HEK293 (cell line): ENCODE results near the gene DUSP18.

Source experiments
- CTCF ChIA-PET: fragments of 350-600 bp; formaldehyde crosslinking; extraction: SDS; loops from one replicate; lab custom pipeline; 2021; ENCODE audit warnings: antibody characterized with exemption; lab: Yijun Ruan, JAX
- POLR2A ChIA-PET: fragments of 300-600 bp; formaldehyde crosslinking; extraction: SDS; loops from one replicate; lab custom pipeline; 2020; ENCODE audit warnings: antibody characterized with exemption, inconsistent platforms; lab: Yijun Ruan, JAX
- H3K27ac ChIP-seq: fragments of 200-500 bp; sonication (Bioruptor generic); 2 replicates; pipeline ENCODE4 v1.5.1; 2014; ENCODE audit warnings: low read depth, low read length, control low read depth, inconsistent platforms; ENCODE audit errors: extremely low read depth
- H3K36me3 ChIP-seq, 2 experiments: fragments of 200-500 bp in 1 of 2; sonication (Bioruptor generic) in 1 of 2; 1 replicate in 1 of 2; 2 replicates in 1 of 2; pipeline ENCODE4 v1.5.1; 2014 to 2017; ENCODE audit warnings: inconsistent platforms in 2 of 2, low read length in 2 of 2; ENCODE audit not compliant: control insufficient read depth in 2 of 2, insufficient read depth in 1 of 2
- H3K4me1 ChIP-seq: fragments of 200-500 bp; sonication (Bioruptor generic); 2 replicates; pipeline ENCODE4 v1.5.1; 2014; ENCODE audit warnings: mild to moderate bottlenecking, low read length, inconsistent platforms; ENCODE audit not compliant: control insufficient read depth, insufficient read depth
- H3K4me3 ChIP-seq: 2 replicates; pipeline ENCODE4 v1.5.1; 2011; ENCODE audit warnings: low read depth, mild to moderate bottlenecking, control low read depth, low read length, moderate library complexity
- H3K9me3 ChIP-seq: fragments of 200-500 bp; sonication (Bioruptor generic); 2 replicates; pipeline ENCODE4 v1.5.1; 2014; ENCODE audit warnings: low read depth, low read length, inconsistent platforms; ENCODE audit not compliant: control insufficient read depth, insufficient read depth
- BCL11B ChIP-seq: fragments of 450-650 bp; formaldehyde crosslinking; IDR thresholded peaks from 2 replicates; pipeline ENCODE4 v1.5.1; 2016; ENCODE audit warnings: low read depth, missing biosample characterization, missing genetic modification characterization
- GLIS2 ChIP-seq: fragments of 450-650 bp; formaldehyde crosslinking; IDR thresholded peaks from 2 replicates; pipeline ENCODE4 v1.5.1; 2016; ENCODE audit warnings: missing biosample characterization, missing genetic modification characterization
- HIC1 ChIP-seq: fragments of 450-650 bp; formaldehyde crosslinking; IDR thresholded peaks from 2 replicates; pipeline ENCODE4 v1.5.1; 2016; ENCODE audit warnings: missing biosample characterization, missing genetic modification characterization
- HOXA7 ChIP-seq: sonication (generic); formaldehyde crosslinking; IDR thresholded peaks from 2 replicates; pipeline ENCODE4 v1.8.1; 2022; ENCODE audit warnings: missing genetic modification reagents, borderline replicate concordance
- MYNN ChIP-seq: fragments of 450-650 bp; formaldehyde crosslinking; IDR thresholded peaks from 2 replicates; pipeline ENCODE4 v1.5.1; 2016; ENCODE audit warnings: missing biosample characterization, missing genetic modification characterization, borderline replicate concordance
- MZF1 ChIP-seq: fragments of 450-650 bp; formaldehyde crosslinking; IDR thresholded peaks from 2 replicates; pipeline ENCODE4 v1.5.1; 2017; ENCODE audit warnings: missing biosample characterization, missing genetic modification characterization, borderline replicate concordance
- SALL2 ChIP-seq: fragments of 450-650 bp; formaldehyde crosslinking; IDR thresholded peaks from 2 replicates; pipeline ENCODE4 v1.5.0; 2017; ENCODE audit warnings: missing biosample characterization, mild to moderate bottlenecking, missing genetic modification characterization, borderline replicate concordance
- ZBTB20 ChIP-seq: fragments of 450-650 bp; formaldehyde crosslinking; IDR thresholded peaks from 2 replicates; pipeline ENCODE4 v1.5.1; 2016; ENCODE audit warnings: missing biosample characterization, missing genetic modification characterization
- ZFP41 ChIP-seq: fragments of 450-650 bp; formaldehyde crosslinking; IDR thresholded peaks from 2 replicates; pipeline ENCODE4 v1.5.1; 2016; ENCODE audit warnings: missing biosample characterization, missing genetic modification characterization, borderline replicate concordance
- ZNF121 ChIP-seq: fragments of 450-650 bp; formaldehyde crosslinking; IDR thresholded peaks from 2 replicates; pipeline ENCODE4 v1.5.1; 2016; ENCODE audit warnings: missing biosample characterization, missing genetic modification characterization
- ZNF146 ChIP-seq: fragments of 450-650 bp; formaldehyde crosslinking; IDR thresholded peaks from 2 replicates; pipeline ENCODE4 v1.5.1; 2016; ENCODE audit warnings: missing biosample characterization, missing genetic modification characterization
- ZNF155 ChIP-seq: fragments of 450-650 bp; formaldehyde crosslinking; IDR thresholded peaks from 2 replicates; pipeline ENCODE4 v1.5.1; 2016; ENCODE audit warnings: missing biosample characterization, missing genetic modification characterization
- ZNF157 ChIP-seq: fragments of 450-650 bp; formaldehyde crosslinking; IDR thresholded peaks from 2 replicates; pipeline ENCODE4 v1.5.1; 2016; ENCODE audit warnings: missing biosample characterization, missing genetic modification characterization
- ZNF202 ChIP-seq: fragments of 450-650 bp; formaldehyde crosslinking; IDR thresholded peaks from 2 replicates; pipeline ENCODE4 v1.5.1; 2016; ENCODE audit warnings: missing biosample characterization, missing genetic modification characterization, borderline replicate concordance
- ZNF335 ChIP-seq: fragments of 450-650 bp; formaldehyde crosslinking; conservative IDR thresholded peaks from 2 replicates; pipeline ENCODE4 v1.5.1; 2016; ENCODE audit warnings: missing biosample characterization, missing genetic modification characterization
- ZNF341 ChIP-seq: fragments of 450-650 bp; formaldehyde crosslinking; IDR thresholded peaks from 2 replicates; pipeline ENCODE4; 2016; ENCODE audit warnings: low read depth, missing biosample characterization, missing genetic modification characterization
- ZNF354C ChIP-seq: fragments of 450-650 bp; formaldehyde crosslinking; IDR thresholded peaks from 2 replicates; pipeline ENCODE4 v1.5.1; 2016; ENCODE audit warnings: missing biosample characterization, missing genetic modification characterization, low read depth, borderline replicate concordance
- ZNF366 ChIP-seq: fragments of 450-650 bp; formaldehyde crosslinking; conservative IDR thresholded peaks from 2 replicates; pipeline ENCODE4 v1.5.1; 2016; ENCODE audit warnings: missing biosample characterization, missing genetic modification characterization
- ZNF426 ChIP-seq: fragments of 450-650 bp; formaldehyde crosslinking; IDR thresholded peaks from 2 replicates; pipeline ENCODE4 v1.5.1; 2017; ENCODE audit warnings: missing biosample characterization, missing genetic modification characterization, mild to moderate bottlenecking, inconsistent platforms, moderate library complexity
- ZNF473 ChIP-seq: fragments of 450-650 bp; formaldehyde crosslinking; IDR thresholded peaks from 2 replicates; pipeline ENCODE4 v1.5.1; 2017; ENCODE audit warnings: missing biosample characterization, missing genetic modification characterization
- ZNF501 ChIP-seq: fragments of 450-650 bp; formaldehyde crosslinking; IDR thresholded peaks from 2 replicates; pipeline ENCODE4 v1.5.1; 2016; ENCODE audit warnings: missing biosample characterization, missing genetic modification characterization
- ZNF514 ChIP-seq: fragments of 450-650 bp; formaldehyde crosslinking; IDR thresholded peaks from 2 replicates; pipeline ENCODE4 v1.5.1; 2016; ENCODE audit warnings: missing biosample characterization, missing genetic modification characterization
- ZNF555 ChIP-seq: fragments of 450-650 bp; formaldehyde crosslinking; conservative IDR thresholded peaks from 2 replicates; pipeline ENCODE4 v1.5.1; 2017; ENCODE audit warnings: missing biosample characterization, mild to moderate bottlenecking, missing genetic modification characterization, inconsistent platforms
- ZNF560 ChIP-seq: fragments of 450-650 bp; formaldehyde crosslinking; IDR thresholded peaks from 2 replicates; pipeline ENCODE4 v1.5.1; 2017; ENCODE audit warnings: missing biosample characterization, missing genetic modification characterization, borderline replicate concordance
- ZNF585B ChIP-seq: fragments of 450-650 bp; formaldehyde crosslinking; IDR thresholded peaks from 2 replicates; pipeline ENCODE4 v1.5.1; 2016; ENCODE audit warnings: missing biosample characterization, missing genetic modification characterization
- ZNF639 ChIP-seq: fragments of 450-650 bp; formaldehyde crosslinking; IDR thresholded peaks from 2 replicates; pipeline ENCODE4 v1.5.1; 2016; ENCODE audit warnings: missing biosample characterization, missing genetic modification characterization
- ZSCAN30 ChIP-seq: fragments of 450-650 bp; IDR thresholded peaks from 2 replicates; pipeline ENCODE4 v1.5.1; 2018; ENCODE audit warnings: missing biosample characterization, mild to moderate bottlenecking, missing genetic modification characterization, moderate library complexity
- ZXDB ChIP-seq: fragments of 450-650 bp; formaldehyde crosslinking; IDR thresholded peaks from 2 replicates; pipeline ENCODE4 v1.5.1; 2016; ENCODE audit warnings: missing biosample characterization, missing genetic modification characterization
- TF ChIP-seq, protein P1 (sequence below): fragments of 450-650 bp; formaldehyde crosslinking; IDR thresholded peaks from 2 replicates; pipeline ENCODE4 v1.5.1; 2017; ENCODE audit warnings: missing biosample characterization, missing genetic modification characterization

Gene DUSP18

GRCh38 chr22:30695871-30696655 is 28.4 kb upstream of the DUSP18 start:
- POLR2A ChIA-PET: interaction anchor here (0.6 kb wide), 1 partner anchor 686 kb away, joined by 3 read pairs; no protein-coding TSS in a partner anchor
- H3K4me3 ChIP-seq: no peak overlapping the region
- H3K36me3 ChIP-seq: no peaks in the 10 kb centered on the region
- CTCF ChIA-PET: interaction anchor here (0.7 to 1.2 kb wide), 4 partner anchors 59 to 224 kb away, joined by 4 to 7 read pairs (median 4); no protein-coding TSS in a partner anchor
- no peak overlapping the region for H3K27ac ChIP-seq
- TF ChIP-seq ZSCAN30 (tag by site-specific recombination) (no peak), MYNN (no peak), ZNF202 (tag by site-specific recombination) (no peak), ZNF555 (no peak), ZNF335 (peak; percentile 40), ZNF341 (tag by site-specific recombination) (peak; percentile 51), ZNF585B (tag by site-specific recombination) (no peak), ZNF501 (tag by site-specific recombination) (no peak), MZF1 (tag by site-specific recombination) (no peak), HOXA7 (CRISPR knock-in tag) (no peak), ZFP41 (tag by site-specific recombination) (no peak), ZNF155 (tag by site-specific recombination) (no peak), ZNF157 (tag by site-specific recombination) (no peak), ZBTB20 (no peak)
- TF ChIP-seq, protein P1, sequence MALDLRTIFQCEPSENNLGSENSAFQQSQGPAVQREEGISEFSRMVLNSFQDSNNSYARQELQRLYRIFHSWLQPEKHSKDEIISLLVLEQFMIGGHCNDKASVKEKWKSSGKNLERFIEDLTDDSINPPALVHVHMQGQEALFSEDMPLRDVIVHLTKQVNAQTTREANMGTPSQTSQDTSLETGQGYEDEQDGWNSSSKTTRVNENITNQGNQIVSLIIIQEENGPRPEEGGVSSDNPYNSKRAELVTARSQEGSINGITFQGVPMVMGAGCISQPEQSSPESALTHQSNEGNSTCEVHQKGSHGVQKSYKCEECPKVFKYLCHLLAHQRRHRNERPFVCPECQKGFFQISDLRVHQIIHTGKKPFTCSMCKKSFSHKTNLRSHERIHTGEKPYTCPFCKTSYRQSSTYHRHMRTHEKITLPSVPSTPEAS (tag by site-specific recombination): no peak
- TF ChIP-seq, all 188 proteins: peak for 2
- peaks cover 4% of the 10 kb centered on the region; the same call in 1 of the 2 replicates for H3K4me1 ChIP-seq
- H3K9me3 ChIP-seq: no peaks in the 10 kb centered on the region

DNA sequence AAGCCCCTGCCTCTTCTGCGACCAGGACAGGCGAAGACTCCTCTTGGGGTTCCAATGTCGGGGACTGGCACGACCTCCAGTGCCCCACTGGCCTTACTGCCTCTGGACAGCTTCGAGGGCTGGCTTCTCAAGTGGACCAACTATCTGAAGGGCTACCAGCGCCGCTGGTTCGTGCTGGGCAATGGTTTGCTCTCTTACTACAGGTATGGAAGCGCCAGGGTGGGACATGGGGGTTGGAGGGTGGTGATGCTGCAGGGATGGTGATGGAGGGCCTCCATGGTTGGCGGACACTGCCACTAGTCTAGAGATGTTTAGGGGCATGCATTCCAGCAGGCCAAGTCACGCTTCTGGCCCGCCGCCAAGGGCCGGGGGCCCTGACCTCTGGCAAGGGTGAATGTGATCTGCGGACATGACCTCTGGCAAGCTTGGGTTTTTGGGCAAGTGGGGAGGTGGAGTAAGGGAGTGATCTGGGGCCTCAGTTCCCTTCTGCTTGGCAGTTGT is 27.7 kb upstream of the DUSP18 start:
- Histone ChIP-seq H3K36me3 (no peaks in the 10 kb centered on the region), H3K4me3 (peak overlapping the region; percentile 66), H3K4me1 (peaks cover 4% of the 10 kb centered on the region; the same call in 1 of the 2 replicates), H3K27ac (peak overlapping the region; percentile 74; the same call in 1 of the 2 replicates), H3K9me3 (no peaks in the 10 kb centered on the region)
- ChIA-PET CTCF (interaction anchor here (0.8 to 1.2 kb wide), 3 partner anchors 60 to 212 kb away, joined by 4 read pairs; no protein-coding TSS in a partner anchor), POLR2A (interaction anchor here (2.6 kb wide), 1 partner anchor 60 kb away, joined by 11 read pairs; the partner anchor contains the start of gene SLC35E4)
- TF ChIP-seq ZNF560 (tag by site-specific recombination): no peak
- TF ChIP-seq BCL11B (tag by site-specific recombination): peak; percentile 2; the same call in 1 of the 2 replicates
- TF ChIP-seq ZNF426 (tag by site-specific recombination): no peak
- TF ChIP-seq GLIS2 (tag by site-specific recombination): peak; percentile 29; the same call in 1 of the 2 replicates
- TF ChIP-seq SALL2 (tag by site-specific recombination): no peak
- 0 out of 2 replicates have a peak, but pooled peaks have one; percentile 30 for TF ChIP-seq HIC1 (tag by site-specific recombination)
- TF ChIP-seq ZNF473 (tag by site-specific recombination): no peak
- TF ChIP-seq ZXDB (tag by site-specific recombination): no peak
- TF ChIP-seq ZNF146 (tag by site-specific recombination): no peak
- no peak for TF ChIP-seq ZNF121 (tag by site-specific recombination)
- no peak for TF ChIP-seq ZNF639
- TF ChIP-seq ZNF514 (tag by site-specific recombination): no peak
- TF ChIP-seq ZNF366: no peak
- TF ChIP-seq ZNF335: 0 out of 2 replicates have a peak, but pooled peaks have one; percentile 4
- TF ChIP-seq ZNF354C (tag by site-specific recombination): no peak
- TF ChIP-seq, all 188 proteins: peak for 4
